H9 (cell line): Measurements from ENCODE around the gene MIR17HG. TPM values are rescaled to one million over a fixed set of nuclear protein-coding genes. Genes with fewer than 3 reads are reported as not detected.

Experiments used
- DNase-seq: peaks from one replicate; pipeline ENCODE4 v3.0.0-alpha.2; 2017
- H2AFZ ChIP-seq: one replicate; pipeline ENCODE4 v1.6.1; 2013; ENCODE audit warnings: mild to moderate bottlenecking, low read length, control low read depth, moderate library complexity
- H2AK5ac ChIP-seq: 2 replicates; pipeline ENCODE4 v1.6.1; 2013; ENCODE audit warnings: low read length, control low read depth, mixed read lengths; ENCODE audit not compliant: insufficient read length
- H2BK120ac ChIP-seq: one replicate; pipeline ENCODE4 v1.6.1; 2013; ENCODE audit warnings: low read depth, mild to moderate bottlenecking, low read length, control low read depth, inconsistent platforms; ENCODE audit not compliant: poor library complexity, severe bottlenecking
- H2BK12ac ChIP-seq: 2 replicates; pipeline ENCODE4 v1.6.1; 2013; ENCODE audit warnings: low read length, control low read depth, mixed read lengths, low read depth; ENCODE audit not compliant: insufficient read length
- H2BK15ac ChIP-seq: 2 replicates; pipeline ENCODE4 v1.6.1; 2013; ENCODE audit warnings: low read depth, low read length, control low read depth
- H2BK20ac ChIP-seq: one replicate; pipeline ENCODE4 v1.6.1; 2013; ENCODE audit warnings: low read depth, mild to moderate bottlenecking, low read length, control low read depth, inconsistent platforms; ENCODE audit not compliant: poor library complexity, severe bottlenecking
- H2BK5ac ChIP-seq: 2 replicates; pipeline ENCODE4 v1.6.1; 2013; ENCODE audit warnings: low read length, control low read depth, mixed read lengths; ENCODE audit not compliant: insufficient read length
- H3K14ac ChIP-seq: 2 replicates; pipeline ENCODE4 v1.6.1; 2013; ENCODE audit warnings: low read length, control low read depth; ENCODE audit not compliant: insufficient read depth
- H3K18ac ChIP-seq: 2 replicates; pipeline ENCODE4 v1.6.1; 2013; ENCODE audit warnings: low read depth, mild to moderate bottlenecking, mixed read lengths, low read length, control low read depth; ENCODE audit not compliant: insufficient read length
- H3K23ac ChIP-seq: 2 replicates; pipeline ENCODE4 v1.6.1; 2013; ENCODE audit warnings: low read length, control low read depth, mixed read lengths, low read depth; ENCODE audit not compliant: insufficient read length
- H3K23me2 ChIP-seq: 2 replicates; pipeline ENCODE4 v1.6.1; 2013; ENCODE audit warnings: low read depth, mild to moderate bottlenecking, mixed read lengths, low read length, control low read depth; ENCODE audit not compliant: insufficient read length, poor library complexity, severe bottlenecking
- H3K27ac ChIP-seq: 2 replicates; pipeline ENCODE4 v1.5.1; 2013; ENCODE audit warnings: low read length, control low read depth, mixed read lengths, low read depth; ENCODE audit not compliant: insufficient read length
- H3K27me3 ChIP-seq: 2 replicates; pipeline ENCODE4 v1.6.1; 2013; ENCODE audit warnings: low read length, control low read depth, inconsistent platforms; ENCODE audit not compliant: insufficient read depth
- H3K4ac ChIP-seq: 2 replicates; pipeline ENCODE4 v1.6.1; 2013; ENCODE audit warnings: low read depth, mild to moderate bottlenecking, control low read depth, inconsistent platforms, low read length, moderate library complexity
- H3K4me1 ChIP-seq: 2 replicates; pipeline ENCODE4 v1.6.1; 2013; ENCODE audit warnings: low read length, control low read depth, inconsistent platforms; ENCODE audit not compliant: insufficient read depth
- H3K4me2 ChIP-seq: 2 replicates; pipeline ENCODE4 v1.6.1; 2013; ENCODE audit warnings: low read length, control low read depth, mixed read lengths; ENCODE audit not compliant: insufficient read length, insufficient read depth
- H3K56ac ChIP-seq: 2 replicates; pipeline ENCODE4 v1.6.1; 2013; ENCODE audit warnings: low read depth, mild to moderate bottlenecking, mixed read lengths, low read length, control low read depth; ENCODE audit not compliant: insufficient read length
- H3K79me1 ChIP-seq: 2 replicates; pipeline ENCODE4 v1.6.1; 2013; ENCODE audit warnings: low read depth, mild to moderate bottlenecking, moderate library complexity, low read length, control low read depth, inconsistent platforms; ENCODE audit not compliant: insufficient read depth, poor library complexity, severe bottlenecking
- H3K79me2 ChIP-seq: 2 replicates; pipeline ENCODE4 v1.6.1; 2013; ENCODE audit warnings: low read length, control low read depth, inconsistent platforms; ENCODE audit not compliant: insufficient read depth
- H3K9ac ChIP-seq: 2 replicates; pipeline ENCODE4 v1.6.1; 2013; ENCODE audit warnings: low read length, control low read depth, mixed read lengths; ENCODE audit not compliant: insufficient read length; ENCODE audit errors: extremely low read depth
- H3K9me3 ChIP-seq: one replicate; pipeline ENCODE4 v1.6.1; 2013; ENCODE audit warnings: low read depth, low read length, inconsistent platforms; ENCODE audit not compliant: control insufficient read depth
- H3T11ph ChIP-seq: one replicate; pipeline ENCODE4 v1.6.1; 2013; ENCODE audit warnings: mild to moderate bottlenecking, low read length, control low read depth, inconsistent platforms
- H4K20me1 ChIP-seq: one replicate; pipeline ENCODE4 v1.6.1; 2013; ENCODE audit not compliant: control insufficient read depth, insufficient read length, insufficient read depth
- H4K5ac ChIP-seq: 2 replicates; pipeline ENCODE4 v1.6.1; 2013; ENCODE audit warnings: low read depth, mild to moderate bottlenecking, mixed read lengths, low read length, control low read depth; ENCODE audit not compliant: insufficient read length
- H4K8ac ChIP-seq: replicated peaks from 2 replicates; pipeline ENCODE4 v1.6.1; 2013; ENCODE audit warnings: low read length, control low read depth, mixed read lengths, low read depth; ENCODE audit not compliant: insufficient read length
- H4K91ac ChIP-seq: 2 replicates; pipeline ENCODE4 v1.6.1; 2013; ENCODE audit warnings: low read depth, mild to moderate bottlenecking, moderate library complexity, mixed read lengths, low read length, control low read depth; ENCODE audit not compliant: insufficient read length
- H3K27ac Mint-ChIP-seq, 3 experiments: 2 replicates in 2 of 3; 3 replicates in 1 of 3; pipeline ENCODE4 v1.8.0; 2020 to 2021; ENCODE audit warnings: mixed read lengths in 3 of 3, mild to moderate bottlenecking in 1 of 3, moderate library complexity in 1 of 3
- H3K27me3 Mint-ChIP-seq: 2 replicates; pipeline ENCODE4 v1.8.0; 2021; ENCODE audit warnings: low read depth, mild to moderate bottlenecking, moderate library complexity, mixed read lengths
- H3K36me3 Mint-ChIP-seq, 3 experiments: 2 replicates in 2 of 3; 3 replicates in 1 of 3; pipeline ENCODE4 v1.8.0; 2020 to 2021; ENCODE audit warnings: low read depth in 3 of 3, mixed read lengths in 3 of 3; ENCODE audit not compliant: insufficient read depth in 1 of 3
- H3K4me1 Mint-ChIP-seq, 2 experiments: 2 replicates each; pipeline ENCODE4 v1.8.0; 2020; ENCODE audit warnings: mixed read lengths in 2 of 2
- H3K4me3 Mint-ChIP-seq, 2 experiments: 2 replicates in 1 of 2; 3 replicates in 1 of 2; pipeline ENCODE4 v1.8.0; 2020 to 2021; ENCODE audit warnings: mild to moderate bottlenecking in 2 of 2, mixed read lengths in 2 of 2, moderate library complexity in 1 of 2
- H3K9me3 Mint-ChIP-seq, 2 experiments: 2 replicates in 1 of 2; 3 replicates in 1 of 2; pipeline ENCODE4 v1.8.0; 2020; ENCODE audit warnings: mild to moderate bottlenecking in 2 of 2, mixed read lengths in 2 of 2, moderate library complexity in 1 of 2
- CTCF ChIP-seq: fragments of 200-600 bp; sonication (generic); conservative IDR thresholded peaks from 3 replicates; pipeline ENCODE4 v1.8.0; 2021; ENCODE audit warnings: antibody characterized with exemption, mild to moderate bottlenecking
- WGBS: extraction: QIAGEN DNeasy Blood & Tissue Kit; methylation state at CpG from one replicate; pipeline ENCODE4 v1.1.7; 2013; ENCODE audit warnings: missing lambda C conversion rate, low lambda C conversion rate, mixed read lengths; ENCODE audit not compliant: insufficient read length; ENCODE audit errors: extremely low coverage; 5-methylcytosine and 5-hydroxymethylcytosine counted together
- total RNA-seq: library from RNA; stranded (reverse); gene quantifications from 2 replicates; pipeline ENCODE4 v1.2.1, GENCODE V29; 2021

Gene MIR17HG
- total RNA-seq, 1 experiment from 2014 or later = 38.7 TPM

GRCh38 chr13:91311491-91311890 lies 36.0 kb upstream of the MIR17HG start:
- H3K4me3 Mint-ChIP-seq = no peak overlapping the region
- no peak overlapping the region for H2BK5ac ChIP-seq
- no CpG with 5 or more reads among the region's 4 CpGs for WGBS

More at GRCh38 chr13:91311491-91311890, 36.0 kb upstream of the MIR17HG start:
- Histone ChIP-seq H4K8ac (no peak overlapping the region), H3K27ac (no peak overlapping the region), H3K23me2 (no peaks in the 10 kb centered on the region), H4K5ac (no peak overlapping the region), H3K79me2 (no peaks in the 10 kb centered on the region), H2BK20ac (no peak overlapping the region), H3K4ac (no peak overlapping the region), H4K91ac (no peak overlapping the region), H2BK15ac (no peak overlapping the region), H2AK5ac (no peak overlapping the region), H3K79me1 (no peaks in the 10 kb centered on the region), H4K20me1 (no peaks in the 10 kb centered on the region), H3K27me3 (no peaks in the 10 kb centered on the region), H2BK120ac (no peak overlapping the region), H2AFZ (no peak overlapping the region), H2BK12ac (no peak overlapping the region), H3K56ac (no peak overlapping the region), H3K23ac (no peak overlapping the region), H3K18ac (no peak overlapping the region), H3K9ac (no peak overlapping the region), H3K4me2 (no peak overlapping the region), H3T11ph (no peak overlapping the region), H3K4me1 (no peaks in the 10 kb centered on the region), H3K9me3 (no peaks in the 10 kb centered on the region), H3K14ac (no peak overlapping the region)
- DNase-seq = no peak
- H3K4me1 Mint-ChIP-seq = peaks cover 1 to 7% of the 10 kb centered on the region in 2 experiments; a peak in 2 of 4 replicates
- H3K27me3 Mint-ChIP-seq = no peaks in the 10 kb centered on the region
- no peaks in the 10 kb centered on the region for H3K9me3 Mint-ChIP-seq
- no peaks in the 10 kb centered on the region for H3K36me3 Mint-ChIP-seq
- no peak for TF ChIP-seq CTCF
- H3K27ac Mint-ChIP-seq = no peak overlapping the region
